D341Med (cell line): ENCODE measurements around the gene KCTD2.
"Not testable (repeated sequence)": the region's sequence is repeated elsewhere in the genome, so short reads cannot be mapped to it uniquely, and the experiment has no call there.

Source experiments
- DNase-seq: peaks from one replicate; pipeline ENCODE4 v3.0.0; 2012; ENCODE audit warnings: low spot score

The KCTD2 gene

DNA sequence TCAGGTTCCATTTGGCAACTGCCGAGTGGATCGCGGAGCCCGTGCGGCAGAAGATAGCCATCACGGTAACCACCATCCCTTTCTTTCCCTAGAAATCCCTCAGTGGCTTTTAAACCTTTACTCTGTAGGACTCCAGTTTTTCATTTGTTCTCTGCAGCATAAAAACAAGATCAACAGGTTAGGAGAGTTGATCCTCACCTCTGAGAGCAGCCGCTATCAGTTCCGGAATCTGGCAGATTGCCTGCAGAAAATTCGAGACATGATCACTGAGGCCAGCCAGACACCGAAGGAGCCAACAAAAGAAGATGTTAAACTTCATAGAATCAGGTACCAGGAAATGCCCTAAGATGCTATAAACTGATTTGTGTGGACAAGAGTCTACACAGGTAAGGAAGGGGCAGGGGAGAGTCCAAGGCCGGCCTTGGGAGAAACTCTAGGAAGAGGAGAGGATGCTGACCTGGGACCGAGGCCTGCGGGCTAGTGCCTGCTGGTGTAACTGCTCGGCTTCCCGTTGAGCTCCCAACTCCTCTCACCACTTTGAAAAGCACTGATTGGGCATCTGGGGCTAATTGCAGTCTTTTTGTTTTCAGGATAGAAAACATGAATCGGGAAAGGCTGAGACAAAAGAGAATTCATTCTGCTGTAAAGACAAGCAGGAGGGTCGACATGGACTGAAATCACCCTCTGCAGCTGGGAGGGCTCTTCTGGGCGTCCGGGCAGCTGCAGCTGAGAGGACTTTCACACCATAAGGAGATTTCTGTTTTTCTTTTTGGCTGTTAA, 26.5 kb upstream of the KCTD2 start:
- DNase-seq, result no peak

DNA sequence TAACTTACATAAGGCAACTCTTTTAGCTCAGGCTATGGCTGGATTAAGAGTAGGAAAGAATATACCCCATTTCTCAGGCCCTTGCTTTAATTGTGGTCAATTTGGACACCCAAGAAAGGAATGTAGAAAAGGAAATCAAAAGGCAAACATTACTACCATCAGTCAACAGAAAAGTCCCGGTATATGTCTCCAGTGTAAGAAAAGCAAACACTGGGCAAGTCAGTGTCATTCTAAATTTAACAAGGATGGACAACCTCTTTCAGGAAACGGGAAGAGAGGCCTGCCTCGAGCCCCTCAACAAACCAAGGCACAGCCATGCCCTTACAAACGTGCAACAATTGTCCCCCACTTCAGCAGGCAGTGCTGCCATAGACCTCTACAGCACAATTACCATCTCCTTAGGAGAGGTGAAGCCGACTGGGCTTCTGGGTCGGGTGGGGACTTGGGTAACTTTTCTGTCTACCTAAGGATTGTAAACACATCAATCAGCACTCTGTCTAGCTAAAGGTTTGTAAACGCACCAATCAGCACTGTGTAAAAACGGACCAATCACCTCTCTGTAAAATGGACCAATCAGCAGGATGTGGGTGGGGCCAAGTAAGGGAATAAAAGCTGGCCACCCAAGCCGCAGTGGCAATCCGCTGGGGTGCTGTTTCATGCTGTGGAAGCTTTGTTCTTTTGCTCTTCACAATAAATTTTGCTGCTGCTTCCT, 22.2 kb upstream of the KCTD2 start:
- DNase-seq, result no peak

DNA sequence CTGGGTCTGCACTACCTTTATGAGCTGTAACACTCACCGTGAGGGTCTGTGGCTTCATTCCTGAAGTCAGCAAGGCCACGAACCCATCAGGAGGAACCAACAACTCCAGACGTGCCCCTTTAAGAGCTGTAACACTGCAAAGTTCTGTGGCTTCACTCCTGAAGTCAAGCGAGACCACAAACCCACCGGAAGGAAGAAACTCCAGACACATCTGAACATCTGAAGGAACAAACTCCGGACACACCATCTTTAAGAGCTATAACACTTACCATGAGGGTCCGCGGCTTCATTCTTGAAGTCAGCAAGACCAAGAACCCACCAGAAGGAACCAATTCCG, 21.7 kb upstream of the KCTD2 start:
- not testable (repeated sequence) for DNase-seq

DNA sequence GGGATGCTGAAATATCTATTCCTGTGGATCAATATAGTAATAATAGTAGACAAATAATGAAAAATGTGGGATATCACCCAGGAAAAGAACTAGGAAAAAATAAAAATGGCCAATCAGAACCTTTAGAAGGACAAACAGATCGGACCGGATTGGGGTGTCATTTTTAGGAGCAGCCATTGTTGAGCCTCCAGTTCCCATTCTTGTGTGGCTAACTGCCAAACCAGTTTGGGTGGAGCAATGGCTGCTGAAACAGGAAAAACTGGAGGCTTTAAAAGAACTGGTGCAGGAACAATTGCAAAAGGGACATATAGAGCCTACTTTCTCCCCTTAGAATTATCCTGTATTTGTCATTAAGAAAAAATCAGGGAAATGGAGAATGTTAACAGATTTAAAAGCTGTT, 20.4 kb upstream of the KCTD2 start:
- not testable (repeated sequence) for DNase-seq

DNA sequence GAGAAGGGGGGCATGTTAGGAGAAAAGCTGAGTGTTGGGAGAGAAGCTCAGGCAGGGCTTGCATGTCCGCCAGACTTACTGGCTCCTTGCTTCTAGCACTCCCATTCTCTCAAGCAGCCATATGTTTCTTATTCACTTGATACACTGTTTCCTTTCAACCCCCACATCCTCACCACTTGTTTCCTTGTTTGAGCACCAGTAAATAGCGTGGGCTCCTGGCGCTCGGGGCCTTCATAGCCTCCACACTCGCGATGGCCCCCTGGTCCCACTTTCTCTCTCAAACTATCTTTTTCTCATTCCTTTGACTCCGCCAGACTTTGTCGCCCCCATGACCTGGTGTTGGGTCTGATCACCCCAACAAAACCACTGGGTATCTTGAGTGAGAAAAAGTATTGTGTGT, 16.9 kb upstream of the KCTD2 start:
- no peak for DNase-seq

DNA sequence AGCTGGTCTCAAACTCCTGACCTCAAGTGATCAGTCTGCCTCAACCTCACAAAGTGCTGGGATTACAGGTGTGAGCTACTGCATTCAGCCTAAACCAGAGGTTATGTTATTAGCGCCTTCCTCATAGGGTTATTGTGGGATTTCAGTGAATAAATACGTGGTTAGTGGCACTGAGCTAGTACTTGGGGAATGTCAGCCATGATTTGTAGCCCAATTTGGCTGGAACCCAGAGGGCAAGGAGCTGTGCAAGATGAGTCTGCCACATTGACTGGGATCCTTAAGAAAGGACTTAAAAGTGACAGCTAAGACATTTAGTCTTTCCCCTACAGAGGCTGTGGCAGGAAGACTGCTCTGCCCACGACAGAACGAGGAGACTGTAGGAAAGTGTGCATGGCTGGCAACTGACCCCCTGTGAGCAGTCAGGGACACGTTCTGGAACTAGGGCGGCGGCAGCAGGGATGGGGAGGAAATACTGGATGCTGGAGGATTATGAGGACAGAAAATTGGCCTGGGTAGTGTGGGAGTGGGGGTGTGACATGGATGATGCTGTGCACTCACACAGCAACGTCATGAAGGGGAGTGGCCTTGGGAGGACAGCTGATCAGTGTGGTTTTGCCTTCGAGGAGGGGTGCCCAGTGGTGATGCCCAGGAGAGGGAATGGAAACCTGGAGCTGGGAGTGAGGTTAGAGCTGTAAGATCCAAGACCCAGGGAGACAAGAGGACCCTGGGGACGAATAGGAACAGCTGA, 14.9 kb upstream of the KCTD2 start:
- DNase-seq, result peak; percentile 85

DNA sequence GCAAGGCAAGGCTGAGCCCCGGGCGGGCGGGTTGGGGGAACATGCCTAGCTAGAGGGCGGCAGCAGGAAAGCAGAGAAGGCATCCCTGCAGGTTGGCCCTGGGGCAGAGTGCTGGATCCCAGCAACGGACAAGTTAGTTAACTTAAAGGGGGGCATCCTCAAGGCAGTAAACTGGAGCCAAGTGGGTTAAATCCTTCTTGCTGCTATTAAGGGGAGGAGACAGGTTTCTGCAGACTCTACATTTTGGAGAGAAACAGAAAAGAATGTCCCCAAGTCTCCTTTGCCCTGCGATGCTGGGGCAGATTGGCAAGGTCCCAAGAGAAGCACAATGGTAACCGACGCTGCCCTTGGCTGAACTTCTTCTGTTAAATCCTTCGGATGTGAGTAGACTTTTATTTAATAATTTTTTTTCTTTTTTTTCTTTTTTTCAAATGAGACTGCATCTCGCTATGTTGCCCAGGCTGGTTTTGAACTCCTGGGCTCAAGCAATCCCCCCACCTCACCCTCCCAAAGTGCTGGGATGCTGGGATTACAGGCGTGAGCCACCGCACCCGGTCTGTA, 14.2 kb upstream of the KCTD2 start:
- no peak for DNase-seq

DNA sequence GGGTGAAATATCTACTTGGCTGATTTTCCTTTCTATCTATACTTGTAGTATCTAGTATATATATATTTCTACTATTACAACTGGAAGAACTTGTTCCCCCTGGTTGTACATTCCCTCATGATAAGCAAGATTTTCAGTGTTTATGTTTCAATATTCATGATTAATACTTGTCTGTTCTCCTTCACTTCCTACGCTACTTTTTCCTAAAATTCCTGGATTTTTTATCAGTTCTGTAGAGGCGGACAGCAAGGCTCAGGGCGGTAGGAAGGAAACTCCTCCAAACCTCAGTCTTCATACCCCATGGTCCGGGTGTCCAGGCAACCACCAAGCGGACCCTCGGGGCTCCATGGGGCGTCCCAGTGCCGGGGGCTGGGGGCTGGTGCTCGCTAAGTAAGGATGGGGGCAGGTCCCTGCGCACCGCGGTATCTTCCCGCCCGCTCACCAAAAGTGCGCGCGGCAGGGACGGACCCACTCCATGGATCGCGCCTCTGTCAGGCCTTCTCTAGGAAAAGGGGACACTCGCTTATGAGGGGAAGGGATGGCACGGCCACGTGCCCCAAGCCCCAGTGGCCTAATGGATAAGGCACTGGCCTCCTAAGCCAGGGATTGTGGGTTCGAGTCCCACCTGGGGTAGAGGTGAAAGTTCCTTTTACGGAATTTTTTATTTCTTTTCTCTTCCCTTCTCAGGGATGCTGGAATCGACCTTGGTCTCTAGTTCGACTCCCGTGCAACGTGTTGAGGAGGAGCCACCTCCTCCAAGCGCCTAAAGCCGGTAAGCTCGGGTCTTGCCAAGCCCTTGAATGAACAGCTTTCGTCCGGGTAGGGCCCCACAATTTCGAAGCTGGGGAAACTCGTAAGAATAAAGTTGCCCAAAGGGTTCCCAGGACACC, 13.4 kb upstream of the KCTD2 start:
- DNase-seq, result peak; percentile 95

DNA sequence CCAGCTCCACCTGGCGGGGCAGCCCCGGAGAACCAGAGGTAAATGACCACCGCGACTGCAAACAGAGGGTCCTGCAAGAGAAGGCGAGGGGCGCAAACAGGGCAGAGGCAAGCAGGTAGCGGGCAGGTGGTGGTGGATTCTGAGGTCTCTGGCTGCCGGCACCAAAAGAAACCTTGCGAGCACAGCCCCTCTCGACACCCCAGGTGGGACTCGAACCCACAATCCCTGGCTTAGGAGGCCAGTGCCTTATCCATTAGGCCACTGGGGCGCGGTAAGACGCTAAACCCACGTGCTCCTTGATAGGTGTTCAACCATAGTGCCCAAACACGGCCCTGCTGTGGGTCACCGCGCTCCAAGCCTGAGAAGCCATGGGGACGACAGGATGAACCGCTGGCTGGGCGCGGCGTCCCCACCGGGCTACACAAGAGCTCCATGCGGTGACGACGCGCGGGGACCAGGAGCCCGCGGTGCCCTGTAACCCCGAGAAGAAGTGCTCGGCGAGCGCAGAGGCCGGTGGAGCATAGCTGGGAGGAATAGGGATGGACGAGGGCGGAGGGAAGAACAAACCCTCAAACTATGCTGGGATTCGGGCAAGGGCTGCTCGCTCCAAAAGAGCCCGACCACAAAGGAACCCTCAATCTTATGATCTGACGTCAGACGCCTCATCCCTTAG, 12.7 kb upstream of the KCTD2 start:
- peak; percentile 83 for DNase-seq

DNA sequence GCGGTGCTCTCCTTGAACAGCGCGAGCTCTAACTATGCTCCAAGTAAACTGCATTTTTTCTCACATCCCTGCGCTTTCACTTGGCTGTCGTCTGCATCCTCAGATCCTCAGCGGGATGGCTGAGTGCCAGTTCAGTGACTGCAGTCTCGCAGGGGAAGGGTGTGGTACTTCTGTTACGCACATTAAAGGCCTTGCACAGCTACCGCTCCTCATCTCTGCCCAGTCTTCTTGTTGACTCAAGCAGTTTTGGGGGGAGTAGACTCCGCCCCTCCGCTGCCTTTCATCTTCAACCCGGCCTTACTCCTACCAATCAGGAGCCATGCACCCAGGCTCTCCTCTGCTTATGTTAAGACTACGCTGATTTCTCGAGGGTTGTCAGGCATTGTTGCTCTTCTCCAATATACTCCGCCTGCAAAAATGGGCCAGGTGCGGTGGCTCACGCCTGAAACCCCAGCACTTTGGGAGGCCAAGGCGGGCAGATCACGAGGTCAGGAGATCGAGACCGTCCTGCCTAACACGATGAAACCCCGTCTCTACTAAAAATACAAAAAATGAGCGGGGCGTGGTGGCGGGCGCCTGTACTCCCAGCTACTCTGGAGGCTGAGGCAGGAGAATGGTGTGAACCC, 10.3 kb upstream of the KCTD2 start:
- no peak for DNase-seq

DNA sequence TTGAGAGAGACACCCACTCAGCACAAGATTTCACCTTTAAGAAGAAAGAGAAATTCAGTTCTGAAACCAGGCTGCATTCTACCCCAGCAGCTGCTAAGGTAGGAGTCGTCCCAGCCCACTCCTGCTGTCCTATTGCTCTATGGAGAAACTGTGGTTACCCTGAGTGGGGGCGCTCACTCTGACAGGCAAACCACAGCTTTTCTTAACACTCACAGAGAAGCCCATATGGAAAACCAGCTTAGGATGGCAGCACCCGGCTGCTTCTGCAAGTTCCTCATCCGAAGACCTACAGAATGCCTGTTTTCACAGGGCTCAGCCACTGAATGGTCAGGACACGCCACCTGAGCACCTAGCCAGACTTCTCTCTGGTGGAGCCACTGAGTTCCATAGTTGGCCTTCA, 7.8 kb upstream of the KCTD2 start:
- DNase-seq, result no peak

DNA sequence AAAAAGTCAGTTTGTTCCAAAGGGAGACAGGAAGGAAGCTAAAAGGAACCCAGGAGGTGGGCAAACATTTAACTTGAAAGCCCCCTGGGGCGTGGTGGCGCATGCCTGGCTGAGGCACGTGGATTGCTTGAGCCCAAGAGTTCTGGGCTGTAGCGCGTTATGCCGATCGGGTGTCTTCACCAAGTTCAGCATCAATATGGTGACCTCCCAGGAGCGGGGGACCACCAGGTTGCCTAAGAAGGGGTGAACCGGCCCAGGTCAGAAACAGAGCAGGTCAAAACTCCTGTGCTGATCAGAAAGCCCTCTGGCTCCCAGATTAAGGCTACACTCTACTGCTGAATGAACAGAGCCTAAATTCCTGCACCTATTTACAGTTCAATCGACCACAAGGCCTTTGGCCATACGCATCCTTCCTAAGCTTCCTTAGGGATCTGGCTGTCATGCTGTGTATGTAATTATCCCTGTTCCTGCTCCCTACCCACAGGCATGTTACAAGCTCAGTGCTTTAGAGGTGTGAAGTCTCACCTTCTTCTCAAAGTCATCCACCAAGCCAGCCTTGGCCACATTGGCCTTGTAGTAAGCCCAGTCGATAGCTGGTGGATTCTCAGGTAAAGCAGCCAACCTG, 5.3 kb upstream of the KCTD2 start:
- DNase-seq, result no peak

DNA sequence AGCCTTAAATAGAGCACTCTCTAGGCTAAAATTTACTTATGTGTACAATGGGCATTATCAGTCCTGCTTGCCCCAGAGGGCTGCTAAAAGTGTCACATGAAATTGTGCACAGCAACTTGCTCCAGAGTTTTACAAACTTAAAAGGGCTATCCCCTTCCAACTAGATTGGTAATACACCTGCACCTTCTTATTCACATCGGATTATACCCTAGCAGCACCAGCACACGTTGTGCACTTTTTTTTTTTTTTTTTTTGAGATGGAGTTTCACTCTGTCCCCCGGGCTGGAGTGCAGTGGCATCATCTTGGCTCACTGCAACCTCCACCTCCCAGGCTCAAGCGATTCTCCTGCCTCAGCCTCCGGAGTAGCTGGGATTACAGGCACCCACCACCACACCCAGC, 3.2 kb upstream of the KCTD2 start:
- not testable (repeated sequence) for DNase-seq

DNA sequence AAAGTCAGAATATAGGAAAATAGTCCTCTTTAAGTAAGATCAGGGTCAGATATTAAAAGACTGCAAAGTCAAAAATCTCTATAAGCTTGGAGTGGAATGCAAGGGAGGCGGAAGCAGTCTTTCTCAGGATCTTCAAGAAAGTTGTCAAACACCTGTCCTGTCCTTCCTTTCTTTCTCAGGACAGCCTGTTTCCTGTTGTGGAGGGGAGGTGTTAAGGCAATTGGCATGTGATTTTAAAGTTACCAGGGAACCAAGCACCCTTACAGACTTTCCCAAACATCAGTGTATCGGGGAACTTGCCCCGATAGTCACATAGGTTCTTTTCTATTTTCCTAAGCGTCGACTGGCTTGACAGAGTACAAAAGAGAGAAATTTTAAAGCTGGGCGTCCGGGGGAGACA, 2.3 kb upstream of the KCTD2 start:
- no peak for DNase-seq

DNA sequence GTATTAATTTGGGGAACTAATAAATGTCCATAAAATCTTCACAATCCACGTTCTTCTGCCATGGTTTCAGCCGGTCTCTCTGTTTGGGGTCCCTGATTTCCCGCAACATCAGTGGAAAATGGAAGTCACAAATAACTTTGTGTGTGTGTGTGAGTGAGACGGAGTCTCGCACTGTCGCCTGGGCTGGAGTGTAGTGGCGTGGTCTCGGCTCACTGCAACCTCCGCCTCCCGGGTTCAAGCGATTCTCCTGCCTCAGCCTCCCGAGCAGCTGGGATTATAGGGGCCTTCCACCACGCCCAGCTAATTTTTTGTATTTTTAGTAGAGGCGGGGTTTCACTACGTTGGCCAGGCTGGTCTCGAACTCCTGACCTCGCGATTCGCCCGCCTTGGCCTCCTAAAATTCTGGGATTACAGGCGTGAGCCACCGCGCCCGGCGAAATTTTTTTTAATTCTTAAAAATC, 1.0 kb upstream of the KCTD2 start:
- DNase-seq, result not testable (repeated sequence)

DNA sequence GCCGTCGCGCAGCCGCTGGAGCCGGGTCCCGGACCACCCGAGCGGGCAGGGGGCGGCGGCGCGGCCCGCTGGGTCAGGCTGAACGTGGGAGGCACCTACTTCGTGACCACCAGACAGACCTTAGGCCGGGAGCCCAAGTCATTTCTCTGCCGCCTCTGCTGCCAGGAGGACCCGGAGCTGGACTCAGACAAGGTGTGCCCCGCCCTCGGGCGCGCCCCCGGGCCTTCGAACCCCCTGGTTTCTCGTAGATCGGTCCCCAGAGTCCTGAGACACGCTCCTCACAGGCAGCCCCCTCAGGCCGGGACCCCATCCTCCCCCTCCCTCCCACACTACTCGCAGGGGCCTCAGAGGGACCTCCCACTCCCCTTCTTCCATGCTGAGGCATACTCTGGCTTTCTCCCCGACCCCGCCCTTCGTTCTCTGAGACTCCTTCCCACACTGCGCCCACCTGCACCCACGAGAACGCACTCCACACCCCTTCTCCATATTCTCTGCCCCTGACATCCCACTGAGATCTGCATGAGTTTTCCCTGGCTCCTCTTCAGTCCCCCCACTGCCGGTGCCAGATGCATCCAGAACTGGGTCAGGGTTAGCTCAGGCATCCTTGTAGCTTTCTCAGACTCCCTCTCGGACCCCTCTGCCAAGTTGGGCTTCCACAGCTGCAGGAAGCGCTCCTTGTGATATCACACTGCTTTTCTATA, 523 bp downstream of the KCTD2 start:
- DNase-seq, result no peak

DNA sequence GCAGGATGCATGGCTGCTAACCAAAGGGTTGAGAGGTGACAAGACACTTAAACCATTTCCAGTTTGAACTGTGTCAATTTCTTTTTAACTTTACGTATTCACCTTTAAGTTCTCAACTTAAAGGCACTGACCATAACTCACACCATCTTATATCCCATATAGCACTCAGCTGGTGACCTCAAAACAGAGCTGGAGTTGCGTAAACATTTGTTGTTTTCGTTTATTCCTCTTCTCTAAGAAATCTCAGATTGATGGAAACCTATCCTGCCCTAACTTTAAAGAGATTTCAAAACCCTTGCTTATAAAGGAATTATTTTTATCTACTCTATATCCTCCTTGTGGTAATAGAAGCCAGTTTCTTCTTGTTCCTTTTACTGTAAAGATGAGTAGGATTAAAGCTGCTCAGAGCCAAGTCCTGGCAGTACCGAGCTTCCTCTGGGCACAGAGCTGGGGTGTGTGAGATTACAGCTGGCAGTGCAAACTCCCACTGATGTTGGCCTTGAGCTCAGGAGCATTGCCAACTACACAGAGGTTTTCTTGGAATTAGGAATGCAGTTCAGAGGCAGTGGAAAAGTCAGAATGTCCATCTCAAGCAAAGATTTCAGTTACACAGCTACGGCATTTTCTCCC, 1.3 kb downstream of the KCTD2 start:
- DNase-seq, result peak; percentile 50

DNA sequence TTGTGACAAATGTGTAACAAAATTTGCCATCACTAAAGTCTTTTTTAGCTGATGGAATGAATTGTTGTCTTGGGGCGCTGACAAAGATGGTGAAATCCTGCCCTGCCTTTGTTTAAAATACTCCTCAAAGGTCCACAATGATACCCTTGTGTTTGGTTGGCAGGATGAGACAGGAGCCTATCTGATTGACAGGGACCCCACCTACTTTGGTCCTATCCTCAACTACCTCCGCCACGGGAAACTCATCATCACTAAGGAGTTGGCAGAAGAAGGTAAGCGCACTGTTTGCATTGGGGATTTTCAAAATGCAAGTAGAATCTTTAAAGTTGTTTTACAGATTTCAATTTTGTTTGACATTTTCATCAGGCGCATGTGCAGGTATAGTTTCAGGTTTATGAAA, 2.0 kb downstream of the KCTD2 start:
- DNase-seq, result no peak

DNA sequence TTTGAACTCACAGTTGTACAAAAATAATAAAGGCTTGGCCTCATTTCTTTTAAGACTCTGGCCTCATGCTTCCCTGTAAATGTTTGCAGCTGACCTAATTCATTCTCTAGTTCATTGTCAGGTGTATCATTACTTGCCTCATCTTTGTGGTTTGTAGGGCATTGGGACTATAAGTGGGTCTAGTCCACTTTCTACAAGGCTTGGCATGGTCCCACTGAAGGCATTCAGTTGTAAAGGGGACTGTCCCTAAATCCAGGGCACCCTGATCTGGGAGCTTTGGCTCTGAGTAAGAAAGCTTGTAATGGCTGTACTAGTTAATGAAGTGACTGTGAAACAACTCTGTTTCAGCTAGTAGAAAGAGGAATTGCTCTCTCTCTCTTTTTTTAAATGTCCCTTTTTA, 2.7 kb downstream of the KCTD2 start:
- DNase-seq, result no peak
